Measurements from ENCODE around the gene POLR1E.
"Not testable (repeated sequence)": the region's sequence is repeated elsewhere in the genome, so short reads cannot be mapped to it uniquely, and the experiment has no call there.

POLR1E gene

GRCh38 chr9:37464426-37465248, 21.1 kb upstream of the POLR1E start:
- no peak for TF ChIP-seq CTCF (IDR thresholded peaks at IDR 0.05; ENCODE audit: insufficient read depth, low read depth, low read length, missing control alignments)
- H3K4me3 ChIP-seq (ENCODE audit: low read length): peak overlapping the region; percentile 96
- DNase-seq (ENCODE audit: low read depth): peak; percentile 79

- H3K4me3 ChIP-seq (ENCODE audit: low read length): peak within 1 kb of the TSS; percentile 96
- TF ChIP-seq CTCF (IDR thresholded peaks at IDR 0.05; ENCODE audit: insufficient read depth, low read depth, low read length, missing control alignments): no peak
- peak; percentile 99 for DNase-seq (ENCODE audit: low read depth)
Observed at GRCh38 chr9:37465249-37466036, 20.3 kb upstream of the POLR1E start, which contains the start of gene ZBTB5. ZBTB5 (minus strand) TSS chr9:37465450; CDS start chr9:37442551, 22,899 bp downstream.

GRCh38 chr9:37466037-37466709, 19.6 kb upstream of the POLR1E start:
- DNase-seq (ENCODE audit: low read depth): peak; percentile 83
- H3K4me3 ChIP-seq (ENCODE audit: low read length): peak overlapping the region; percentile 96
- no peak for TF ChIP-seq CTCF (IDR thresholded peaks at IDR 0.05; ENCODE audit: insufficient read depth, low read depth, low read length, missing control alignments)

GRCh38 chr9:37467530-37467929, 18.2 kb upstream of the POLR1E start:
- H3K4me3 ChIP-seq (ENCODE audit: low read length); DNase-seq (ENCODE audit: low read depth): not testable (repeated sequence)

- H3K4me3 ChIP-seq (ENCODE audit: low read length): no peak overlapping the region
- TF ChIP-seq CTCF (IDR thresholded peaks at IDR 0.05; ENCODE audit: insufficient read depth, low read depth, low read length, missing control alignments): no peak
- no peak for DNase-seq (ENCODE audit: low read depth)
Observed at GRCh38 chr9:37468620-37469019, 17.1 kb upstream of the POLR1E start.

GRCh38 chr9:37471942-37472684, 13.6 kb upstream of the POLR1E start:
- TF ChIP-seq CTCF (IDR thresholded peaks at IDR 0.05; ENCODE audit: insufficient read depth, low read depth, low read length, missing control alignments): no peak
- peak overlapping the region; percentile 6 for H3K4me3 ChIP-seq (ENCODE audit: low read length)
- DNase-seq (ENCODE audit: low read depth): peak; percentile 88

GRCh38 chr9:37473982-37474381, 11.8 kb upstream of the POLR1E start:
- not testable (repeated sequence) for DNase-seq (ENCODE audit: low read depth); H3K4me3 ChIP-seq (ENCODE audit: low read length)

Data from epithelial cell of esophagus (primary cell).